Stimulated activated CD8-positive, alpha-beta memory T cell treated with anti-CD3 and anti-CD28 coated beads, Interleukin-7, amount 100 ng/mL, for 1 hour (primary cell): ENCODE measurements around the gene MAGI1.

Source experiments
- DNase-seq, 2 donors: peaks; one replicate each; pipeline ENCODE4 v3.0.0-alpha.2; 2020; ENCODE audit warnings: low read depth in 2 of 2

The MAGI1 gene

GRCh38 chr3:65836047-65836446, 202.7 kb downstream of the MAGI1 start:
- no peak for DNase-seq

GRCh38 chr3:65833761-65834505, 204.8 kb downstream of the MAGI1 start:
- no peak for DNase-seq

GRCh38 chr3:65831733-65832425, 206.8 kb downstream of the MAGI1 start:
- DNase-seq = no peak

- no peak for DNase-seq
Observed at GRCh38 chr3:65830948-65831732, 207.6 kb downstream of the MAGI1 start.

- DNase-seq = no peak
Observed at GRCh38 chr3:65829228-65829627, 209.5 kb downstream of the MAGI1 start.

- DNase-seq = no peak
Observed at GRCh38 chr3:65828706-65829105, 210.0 kb downstream of the MAGI1 start.

GRCh38 chr3:65827076-65827475, 211.6 kb downstream of the MAGI1 start:
- DNase-seq = no peak

GRCh38 chr3:65824166-65824565, 214.6 kb downstream of the MAGI1 start:
- DNase-seq = no peak

GRCh38 chr3:65820600-65820999, 218.1 kb downstream of the MAGI1 start:
- DNase-seq = no peak

- DNase-seq = no peak
Observed at GRCh38 chr3:65819896-65820295, 218.8 kb downstream of the MAGI1 start.

- DNase-seq = no peak
Observed at GRCh38 chr3:65817553-65818126, 221.1 kb downstream of the MAGI1 start.

- no peak for DNase-seq
Observed at GRCh38 chr3:65816208-65816607, 222.5 kb downstream of the MAGI1 start.

- DNase-seq = no peak
Observed at GRCh38 chr3:65814845-65815578, 223.7 kb downstream of the MAGI1 start.

GRCh38 chr3:65811892-65812291, 226.8 kb downstream of the MAGI1 start:
- no peak for DNase-seq

- DNase-seq = no peak
Observed at GRCh38 chr3:65811086-65811761, 227.5 kb downstream of the MAGI1 start.

GRCh38 chr3:65810302-65810701, 228.4 kb downstream of the MAGI1 start:
- no peak for DNase-seq

- no peak for DNase-seq
Observed at GRCh38 chr3:65809641-65810150, 229.0 kb downstream of the MAGI1 start.

GRCh38 chr3:65808824-65809223, 229.9 kb downstream of the MAGI1 start:
- DNase-seq = no peak

GRCh38 chr3:65808407-65808806, 230.3 kb downstream of the MAGI1 start:
- no peak for DNase-seq

- DNase-seq = no peak
Observed at GRCh38 chr3:65807225-65807624, 231.5 kb downstream of the MAGI1 start.

GRCh38 chr3:65806600-65806999, 232.1 kb downstream of the MAGI1 start:
- DNase-seq = no peak
